NOMO-1 treated with dmso at 0.1 percent for 144 hours (cell line): ENCODE measurements around the gene ST3GAL3.
A peak's percentile ranks its signal among the peaks of the same experiment; 100 is the strongest.

Experiments
- DNase-seq: peaks from one replicate; lab custom pipeline; 2025; ENCODE audit not compliant: unreplicated experiment; lab: John Stamatoyannopoulos, UW

The ST3GAL3 gene, protein sequence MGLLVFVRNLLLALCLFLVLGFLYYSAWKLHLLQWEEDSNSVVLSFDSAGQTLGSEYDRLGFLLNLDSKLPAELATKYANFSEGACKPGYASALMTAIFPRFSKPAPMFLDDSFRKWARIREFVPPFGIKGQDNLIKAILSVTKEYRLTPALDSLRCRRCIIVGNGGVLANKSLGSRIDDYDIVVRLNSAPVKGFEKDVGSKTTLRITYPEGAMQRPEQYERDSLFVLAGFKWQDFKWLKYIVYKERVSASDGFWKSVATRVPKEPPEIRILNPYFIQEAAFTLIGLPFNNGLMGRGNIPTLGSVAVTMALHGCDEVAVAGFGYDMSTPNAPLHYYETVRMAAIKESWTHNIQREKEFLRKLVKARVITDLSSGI

DNA sequence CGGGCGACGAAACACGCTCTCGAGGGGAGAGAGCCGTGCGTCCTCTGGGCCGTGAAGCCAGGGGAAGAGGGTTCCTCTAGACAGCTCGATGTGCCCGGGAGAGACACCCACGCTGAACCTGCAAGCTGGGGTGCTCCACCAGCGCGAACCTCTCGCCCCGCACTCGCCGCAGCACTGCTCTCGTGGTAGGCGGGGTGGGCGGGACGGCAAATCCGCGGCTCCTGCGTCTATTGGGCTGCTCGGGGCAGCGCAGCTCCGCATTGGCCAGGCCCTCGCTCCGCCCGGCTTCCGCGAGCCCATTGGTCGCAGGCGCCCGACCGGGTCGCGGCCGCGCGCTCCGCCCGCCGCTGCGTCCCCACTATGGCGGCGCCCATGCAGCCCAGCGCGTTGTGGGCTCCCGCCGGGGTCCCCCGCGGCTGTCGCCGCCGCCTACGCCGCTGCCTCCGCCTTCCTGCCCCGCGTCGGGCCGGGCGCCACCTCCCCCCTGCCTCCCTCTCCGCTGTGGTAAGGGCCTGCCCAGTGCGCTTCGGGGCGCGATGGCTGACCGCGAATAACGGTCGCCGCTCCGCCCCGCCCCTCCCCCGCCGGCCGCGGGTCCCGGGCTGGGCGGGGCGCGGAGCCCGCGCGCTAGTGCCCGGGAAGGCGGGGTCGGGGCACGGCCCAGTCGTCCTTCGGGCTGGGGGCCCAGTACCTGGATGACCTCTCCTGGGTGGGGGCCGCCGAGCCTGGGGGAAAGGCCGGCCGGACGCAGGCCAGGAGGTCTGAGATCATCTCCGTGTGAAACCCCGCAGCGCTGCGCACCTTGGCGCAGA lies at the start of gene ST3GAL3:
Gene ST3GAL3 (plus strand): TSS at position 347 of the 812 bp plus-strand sequence. CDS start 28,727 bp downstream, outside the sequence.
- peak; percentile 91 for DNase-seq

DNA sequence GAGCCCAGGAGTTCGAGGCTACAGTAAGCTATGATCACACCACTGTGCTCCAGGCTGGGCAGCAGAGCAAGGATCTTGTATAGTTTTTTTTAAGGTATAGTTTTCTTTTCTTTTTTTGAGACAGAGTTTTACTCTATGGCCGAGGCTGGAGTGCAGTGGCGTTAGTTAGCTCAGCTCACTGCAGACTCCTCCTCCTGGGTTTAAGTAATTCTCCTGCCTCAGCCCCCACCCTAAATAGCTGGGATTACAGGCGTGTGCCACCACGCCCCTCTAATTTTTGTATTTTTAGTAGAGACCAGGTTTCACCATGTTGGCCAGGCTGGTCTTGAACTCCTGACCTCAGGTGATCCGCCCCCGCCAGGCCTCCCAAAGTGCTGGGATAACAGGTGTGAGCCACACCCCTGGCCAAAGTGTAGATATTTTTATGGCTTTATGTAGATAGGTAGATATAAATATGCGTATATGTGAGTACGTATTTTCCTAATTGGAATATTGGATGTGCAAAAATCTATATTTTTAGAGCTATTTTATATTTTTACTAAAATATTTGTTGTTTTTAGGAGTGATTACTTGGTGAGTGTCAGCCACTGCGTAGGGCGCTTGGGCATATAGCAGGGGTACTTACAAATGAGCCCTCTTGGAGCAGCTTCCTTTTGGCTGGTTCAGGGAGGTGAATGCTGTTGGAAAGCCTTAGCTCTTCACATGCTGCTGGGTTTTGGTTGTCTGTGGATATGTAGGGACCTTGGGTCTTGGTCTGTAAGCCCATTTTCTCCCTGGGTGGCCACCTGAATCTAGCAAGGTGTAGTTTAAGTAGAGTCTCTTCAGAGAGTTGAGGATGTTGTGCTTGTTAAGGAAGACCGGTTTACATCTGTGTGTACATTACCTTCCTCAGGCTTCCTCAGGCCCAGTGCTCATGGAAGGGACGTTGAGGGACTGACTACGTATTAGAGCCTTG lies 47.8 kb upstream of the ST3GAL3 start:
- no peak for DNase-seq

DNA sequence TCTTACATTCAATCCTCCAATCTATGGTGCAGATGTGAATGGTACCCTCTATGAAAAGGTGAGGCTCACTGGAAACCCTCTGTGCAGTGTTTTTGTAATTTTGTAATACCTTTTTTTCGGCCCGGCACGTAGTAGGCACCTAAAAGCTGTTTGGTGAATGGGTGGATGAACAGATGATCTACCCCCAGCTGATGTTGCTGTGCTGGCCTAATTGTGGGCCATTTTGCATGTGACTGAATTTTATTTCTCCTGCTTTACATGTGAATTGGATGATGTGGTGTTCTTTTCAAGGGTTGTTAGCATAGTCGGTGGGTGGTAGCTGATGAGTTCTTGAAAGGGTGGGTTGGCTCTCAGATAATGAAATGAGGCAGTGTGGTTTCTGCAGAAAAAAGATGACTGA lies 47.0 kb upstream of the ST3GAL3 start:
- no peak for DNase-seq

DNA sequence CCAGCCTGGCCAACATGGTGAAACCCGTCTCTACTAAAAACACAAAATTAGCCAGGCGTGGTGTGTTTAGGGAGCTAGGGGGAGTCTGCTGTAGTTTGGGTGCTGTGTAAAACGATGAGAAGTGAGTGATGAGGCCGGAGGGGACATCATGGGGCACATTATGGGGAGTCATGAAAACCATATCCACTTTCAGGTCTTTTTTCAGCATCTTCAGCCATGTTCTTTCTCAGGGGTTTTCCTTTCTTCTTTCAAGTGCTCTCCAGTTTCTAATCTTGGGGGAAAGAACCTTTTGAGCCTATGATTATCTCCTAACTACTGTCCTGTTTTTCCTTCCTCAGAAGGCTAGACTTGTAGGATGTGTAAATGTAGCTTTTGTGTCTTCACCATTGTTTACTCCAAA lies 43.0 kb upstream of the ST3GAL3 start:
- no peak for DNase-seq

DNA sequence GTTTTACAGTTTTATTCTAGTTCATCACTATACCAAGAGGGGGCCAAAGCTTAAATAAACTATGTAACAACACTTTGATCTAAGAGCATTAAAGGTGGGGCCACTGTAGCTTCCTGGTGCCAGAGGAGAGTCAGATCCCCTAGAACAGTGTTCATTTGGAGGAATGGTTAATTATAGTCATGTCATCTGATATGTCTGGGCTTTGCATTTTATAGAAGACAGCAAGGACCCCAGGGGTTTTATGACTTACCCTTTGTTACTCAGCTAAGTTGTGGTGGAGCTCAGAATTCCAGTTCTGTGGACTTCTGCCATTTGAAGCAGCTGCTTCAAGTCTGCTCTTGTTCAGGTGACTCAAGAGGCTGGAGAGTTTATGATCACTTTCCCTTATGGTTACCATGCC lies 40.7 kb upstream of the ST3GAL3 start:
- DNase-seq: no peak

DNA sequence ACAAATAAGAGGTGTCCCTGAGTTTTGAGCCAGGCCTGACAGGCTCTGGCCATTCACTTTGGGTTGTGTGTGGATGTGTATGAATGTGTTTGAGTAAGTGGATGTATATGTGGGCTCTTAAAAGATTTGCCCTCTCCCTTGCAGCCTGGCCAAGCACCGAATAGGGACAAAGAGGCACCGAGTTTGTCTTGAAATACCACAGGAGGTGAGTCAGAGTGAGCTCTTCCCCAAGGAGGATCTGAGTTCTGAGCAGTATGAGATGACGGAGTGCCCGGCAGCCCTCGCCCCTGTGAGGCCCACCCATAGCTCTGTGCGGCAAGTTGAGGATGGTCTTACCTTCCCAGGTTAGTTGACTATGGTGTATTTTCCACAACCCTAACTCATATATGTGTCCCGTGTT lies 38.4 kb upstream of the ST3GAL3 start:
- no peak for DNase-seq

DNA sequence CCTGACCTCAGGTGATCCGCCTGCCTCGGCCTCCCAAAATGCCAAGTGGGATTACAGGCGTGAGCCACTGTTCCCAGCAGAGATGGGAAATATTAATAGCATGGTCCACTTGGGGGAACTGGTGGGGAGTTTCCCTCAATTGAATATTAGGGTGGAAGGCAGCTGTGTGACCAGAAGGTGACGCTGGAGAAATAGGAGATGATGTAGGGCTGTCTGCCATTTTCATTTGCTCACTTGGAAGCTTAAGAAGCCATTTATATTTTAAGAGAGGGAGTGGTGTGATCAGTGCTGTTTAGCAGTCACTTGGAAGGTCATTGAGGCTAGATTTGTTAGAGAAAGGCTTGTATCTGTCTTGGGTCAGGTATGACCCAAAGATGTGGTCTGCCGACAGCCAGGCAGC lies 37.5 kb upstream of the ST3GAL3 start:
- no peak for DNase-seq

DNA sequence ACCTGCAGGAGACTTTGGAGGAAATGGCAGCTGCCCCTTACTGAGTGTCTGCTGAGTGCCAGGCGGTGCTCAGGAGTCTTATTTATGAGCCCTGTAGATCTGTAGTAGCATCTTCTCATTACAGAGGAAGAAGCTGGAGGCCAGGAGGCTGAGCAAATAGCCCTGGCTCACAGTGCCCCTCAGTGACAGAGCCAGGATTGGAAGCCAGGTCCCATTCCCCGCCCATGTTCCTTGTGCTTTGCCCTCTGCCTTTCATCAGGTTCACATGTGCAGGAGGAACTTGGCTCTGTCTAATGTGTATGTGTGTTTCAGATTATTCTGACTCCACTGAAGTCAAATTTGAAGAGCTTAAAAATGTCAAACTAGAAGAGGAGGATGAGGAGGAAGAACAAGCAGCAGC lies 36.1 kb upstream of the ST3GAL3 start:
- DNase-seq: no peak

DNA sequence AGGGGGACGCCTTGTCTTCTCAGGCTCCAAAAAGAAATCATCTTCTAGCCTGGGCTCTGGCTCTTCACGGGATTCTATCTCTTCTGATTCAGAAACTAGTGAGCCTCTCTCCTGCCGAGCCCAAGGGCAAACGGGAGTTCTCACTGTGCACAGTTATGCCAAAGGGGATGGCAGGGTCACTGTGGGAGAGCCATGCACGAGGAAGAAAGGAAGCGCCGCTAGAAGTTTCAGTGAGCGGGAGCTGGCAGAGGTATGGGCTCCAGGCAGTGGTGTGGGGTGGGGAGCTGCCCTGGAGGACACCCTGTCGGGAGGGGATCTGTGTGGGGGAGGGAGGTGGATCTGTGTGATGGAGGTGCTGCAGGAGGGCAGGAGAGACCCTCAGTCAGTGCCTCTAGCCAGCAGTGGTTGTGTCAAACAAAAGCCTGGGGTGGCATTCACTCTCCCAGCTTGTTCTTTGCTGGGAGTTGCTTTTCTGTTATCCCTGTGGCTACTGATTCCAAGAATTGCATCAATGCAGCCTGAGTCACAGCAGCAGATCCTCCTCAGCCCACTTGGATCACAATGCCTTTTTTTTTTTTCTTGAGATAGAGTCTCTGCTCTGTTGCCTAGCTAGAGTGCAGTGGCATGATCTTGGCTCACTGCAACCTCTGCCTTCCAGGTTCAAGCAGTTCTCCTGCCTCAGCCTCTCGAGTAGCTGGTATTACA lies 35.6 kb upstream of the ST3GAL3 start:
- DNase-seq: no peak

DNA sequence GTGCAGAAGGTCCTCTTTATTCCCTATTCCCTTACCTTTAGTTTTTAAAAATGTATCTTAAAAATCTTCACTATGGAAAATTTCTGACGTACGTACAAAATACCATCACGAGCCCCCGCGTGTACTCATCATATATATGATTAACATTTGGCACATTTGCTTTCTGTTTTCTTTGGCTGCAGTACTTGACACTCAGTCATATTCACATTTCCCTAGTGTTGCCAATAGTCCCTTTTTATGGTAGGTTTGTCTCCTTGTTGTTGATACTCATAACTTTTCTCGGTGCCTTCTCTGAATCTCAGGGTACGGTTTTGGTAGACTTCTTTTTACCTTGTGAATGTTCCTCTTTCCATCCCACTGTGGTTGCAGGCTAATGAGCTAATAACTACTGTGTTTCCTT lies 34.1 kb upstream of the ST3GAL3 start:
- DNase-seq: no peak

DNA sequence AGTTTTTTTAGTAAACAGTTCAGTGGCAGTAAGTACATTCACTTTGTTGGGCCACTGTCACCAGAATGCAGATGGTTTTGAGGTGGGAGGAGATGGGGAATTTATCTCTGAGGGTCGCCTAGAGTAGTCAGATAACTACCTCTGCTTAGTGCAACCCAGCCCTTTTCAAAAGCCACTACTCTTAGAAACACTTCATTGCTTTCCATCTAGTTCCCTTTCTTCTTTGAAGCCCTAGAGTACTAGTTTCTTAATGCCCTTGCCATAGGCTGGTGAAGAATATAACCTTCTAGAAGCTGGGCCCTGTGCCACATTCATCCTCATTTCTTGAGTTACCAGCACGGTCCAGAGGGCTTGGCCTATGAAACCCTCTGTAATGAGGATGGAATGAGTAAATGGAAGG lies 28.4 kb upstream of the ST3GAL3 start:
- DNase-seq: no peak

DNA sequence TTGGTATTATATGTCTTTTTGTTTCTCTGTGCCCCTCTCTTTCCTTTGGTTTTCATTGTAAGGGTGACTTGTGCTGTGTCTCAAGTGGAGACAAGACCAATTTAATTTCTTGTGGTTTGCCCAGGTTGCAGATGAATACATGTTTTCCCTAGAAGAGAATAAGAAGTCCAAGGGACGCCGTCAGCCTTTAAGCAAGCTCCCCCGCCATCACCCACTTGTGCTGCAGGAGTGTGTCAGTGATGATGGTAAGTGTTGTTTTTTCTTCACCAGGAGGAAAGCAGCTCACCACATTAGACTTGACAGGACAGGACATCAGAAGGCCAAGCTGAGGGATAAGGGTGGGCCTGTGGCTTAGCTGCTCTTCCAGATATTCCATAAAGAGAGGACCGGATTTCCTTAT lies 23.8 kb upstream of the ST3GAL3 start:
- DNase-seq: no peak

DNA sequence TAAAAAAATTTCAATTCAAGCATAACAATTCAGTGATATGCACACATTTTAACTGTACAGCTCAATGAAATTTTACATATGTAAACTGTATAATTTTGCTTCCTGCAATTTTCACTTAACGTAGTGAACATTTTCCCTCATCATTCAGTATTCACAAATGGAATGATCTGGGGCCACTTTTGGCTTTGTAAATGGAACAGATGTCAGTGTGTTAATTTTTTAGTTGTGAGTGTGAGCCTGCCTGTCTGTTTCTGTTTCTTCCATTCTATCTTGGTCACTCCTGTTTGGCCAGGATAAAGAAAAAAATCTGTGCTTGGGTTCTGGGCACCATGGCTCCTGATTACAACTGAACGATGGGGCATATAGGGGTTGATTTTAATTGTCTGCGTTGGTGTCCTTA lies 20.5 kb upstream of the ST3GAL3 start:
- no peak for DNase-seq

DNA sequence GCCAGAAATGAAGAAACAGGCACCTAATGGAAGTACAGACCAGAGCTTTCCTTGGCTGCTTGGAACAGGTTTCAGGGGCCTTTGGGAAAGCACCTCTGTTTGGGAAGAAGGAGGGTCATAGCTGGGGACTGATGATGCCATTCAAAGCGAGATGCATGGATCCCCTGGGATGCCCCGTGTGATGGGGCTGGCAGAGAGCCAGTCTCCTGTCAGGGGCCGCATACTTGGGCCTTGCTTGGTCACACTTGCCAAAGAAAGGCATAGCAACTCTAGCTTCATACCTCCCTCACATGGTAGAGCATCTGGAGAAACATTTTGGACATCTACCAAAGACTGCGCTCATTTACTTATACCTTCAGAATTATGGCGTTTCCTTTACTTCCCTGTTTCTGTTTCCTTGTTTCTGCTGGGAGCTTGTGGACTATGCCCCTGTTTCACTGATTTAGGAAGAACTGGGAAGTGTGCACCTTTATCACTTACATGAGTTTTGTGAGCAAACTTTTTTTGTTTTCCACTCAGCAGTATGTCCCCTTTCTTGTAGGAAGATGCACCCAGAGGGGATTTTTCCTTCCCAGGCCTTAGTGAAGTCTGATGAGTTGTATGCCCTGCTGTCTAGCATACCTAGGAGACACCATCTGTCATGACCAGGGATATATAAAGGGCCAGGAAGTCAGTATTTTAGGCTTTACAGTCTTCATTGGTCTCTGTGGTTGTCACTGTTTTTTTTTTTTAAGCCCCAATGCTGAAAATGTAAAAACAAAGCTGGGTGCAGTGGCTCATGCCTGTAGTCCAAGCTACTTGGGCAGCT lies 19.8 kb upstream of the ST3GAL3 start:
- no peak for DNase-seq

DNA sequence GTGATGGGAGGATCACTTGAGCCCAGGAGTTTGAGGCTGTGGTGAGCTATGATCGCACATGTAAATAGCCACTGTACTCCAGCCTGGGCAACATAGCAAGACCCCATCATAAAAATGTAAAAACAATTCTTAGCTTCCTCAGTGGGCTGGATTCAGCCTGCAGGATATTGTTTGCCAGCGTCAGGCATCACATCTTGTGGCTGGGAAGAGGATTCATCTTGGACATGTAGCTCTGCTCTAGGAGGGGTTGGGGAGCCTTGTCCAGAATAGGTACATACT lies 19.3 kb upstream of the ST3GAL3 start:
- DNase-seq: no peak

DNA sequence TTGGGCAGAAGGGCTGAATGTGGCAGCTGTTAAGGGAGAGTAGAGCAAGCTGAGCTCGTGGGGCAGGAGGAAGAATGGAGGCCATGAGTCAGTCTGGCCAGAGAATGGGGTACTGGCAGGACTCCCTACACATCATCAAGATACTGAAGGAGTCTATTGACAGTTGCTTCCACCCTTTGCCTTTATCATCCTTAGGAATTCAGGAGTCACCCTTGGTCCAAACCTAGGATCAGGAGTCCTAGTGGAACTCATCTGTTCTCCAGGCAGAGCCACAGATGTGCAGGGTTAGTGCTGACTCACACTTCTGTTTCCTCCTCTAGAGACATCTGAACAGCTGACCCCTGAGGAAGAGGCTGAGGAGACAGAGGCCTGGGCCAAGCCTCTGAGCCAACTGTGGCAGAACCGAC lies 18.7 kb upstream of the ST3GAL3 start:
- DNase-seq: no peak

DNA sequence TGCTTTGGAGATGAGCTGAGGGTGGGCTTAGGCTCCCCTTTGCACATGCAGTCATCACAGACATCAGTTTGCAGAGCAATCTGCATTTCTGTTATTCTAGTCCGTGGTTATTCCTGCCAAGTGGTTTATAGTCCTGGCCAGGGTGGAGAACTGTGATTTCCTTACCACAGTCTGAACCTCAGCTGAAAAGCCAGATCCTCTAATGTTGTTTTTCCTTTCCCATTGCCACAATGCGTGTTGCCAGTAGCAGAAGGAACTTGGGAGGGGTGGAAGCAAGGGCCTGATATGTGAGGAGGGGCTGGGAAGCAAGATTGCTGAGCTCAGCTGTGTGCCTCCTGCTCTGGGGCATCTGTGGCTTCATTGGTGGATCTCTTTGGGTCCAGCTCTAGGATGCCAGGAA lies 18.0 kb upstream of the ST3GAL3 start:
- DNase-seq: no peak

DNA sequence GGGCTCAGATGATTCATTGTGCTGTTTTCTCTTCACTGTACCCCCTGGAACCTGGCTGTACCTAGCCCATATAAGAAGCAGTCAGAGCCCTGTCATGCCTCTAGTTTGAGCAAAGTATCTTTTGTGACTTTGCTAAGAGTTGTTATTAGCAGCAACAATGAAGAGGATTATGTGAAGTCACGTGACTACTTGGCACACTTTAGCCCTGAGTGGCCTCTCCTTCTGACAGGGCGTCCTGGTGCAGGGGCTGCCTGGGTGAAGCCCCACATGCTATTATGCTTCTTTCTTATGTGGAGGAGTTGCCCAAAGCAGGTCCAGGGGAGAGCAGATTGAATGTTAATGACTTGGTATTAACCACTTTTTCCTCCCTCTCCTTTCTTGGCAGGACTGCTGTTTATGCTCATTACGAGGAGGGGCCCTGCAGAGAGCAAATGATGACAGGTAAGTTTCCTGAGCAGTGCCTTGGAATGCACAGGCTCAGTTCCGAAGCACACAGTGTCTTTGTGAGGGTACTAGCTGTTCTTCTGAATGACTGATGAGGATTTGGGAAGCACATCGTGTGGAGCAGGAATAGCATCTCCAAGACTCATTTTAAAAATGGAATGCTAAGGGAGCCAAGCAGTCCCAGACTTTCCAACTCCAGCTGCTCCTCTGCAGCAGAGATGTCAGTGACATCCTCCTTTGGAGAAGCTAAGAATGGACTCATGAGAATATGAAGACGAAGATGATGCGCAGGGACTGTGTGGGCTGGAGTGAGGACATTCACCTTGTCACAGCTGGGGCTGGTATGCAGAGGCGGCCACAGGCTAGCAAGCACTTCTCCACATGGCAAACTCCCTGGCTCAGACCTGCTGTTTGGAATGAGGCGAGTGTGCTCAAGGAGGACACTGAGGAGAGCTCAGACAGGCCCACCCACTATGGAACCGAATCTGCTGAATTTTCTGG lies 15.2 kb upstream of the ST3GAL3 start:
- DNase-seq: no peak

DNA sequence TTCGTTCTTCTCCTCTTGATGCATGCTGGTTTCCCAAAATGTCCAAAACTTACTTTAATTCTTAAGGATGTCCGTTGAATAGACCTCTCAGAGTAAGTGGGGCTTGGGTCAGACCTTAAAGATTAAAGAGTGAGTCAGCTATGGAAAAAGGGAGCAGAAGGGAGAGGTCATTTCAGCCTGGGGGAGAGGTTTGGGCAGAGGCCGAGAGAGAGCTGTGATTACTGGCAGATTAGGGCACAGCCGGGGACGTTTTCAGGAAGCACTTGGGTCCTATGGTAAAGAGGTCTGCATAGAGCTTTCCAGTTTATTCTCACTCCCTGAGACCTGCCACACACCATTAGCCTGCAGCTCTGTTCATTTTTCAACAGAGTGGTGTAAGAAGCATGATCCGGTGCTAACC lies 14.0 kb upstream of the ST3GAL3 start:
- DNase-seq: no peak
